Nucleus accumbens (tissue), 56 donors: ENCODE data around the gene TRIM15.
A peak's percentile ranks its signal among the peaks of the same experiment; 100 is the strongest.
"Not testable (repeated sequence)": the region's sequence is repeated elsewhere in the genome, so short reads cannot be mapped to it uniquely, and the experiment has no call there.

ENCODE experiments used
- DNase-seq, 56 donors: peaks; one replicate each; lab custom pipeline; 2025; lab: John Stamatoyannopoulos, UW

The TRIM15 gene

GRCh38 chr6:30163090-30163917, at the start of gene TRIM15:
Gene TRIM15 (plus strand): TSS chr6:30163546. CDS start chr6:30163685, 139 bp downstream.
- DNase-seq, result no peak

GRCh38 chr6:30113841-30114240, 49.5 kb upstream of the TRIM15 start:
- no peak for DNase-seq

- DNase-seq, result no peak
Measured at GRCh38 chr6:30116724-30117123, 46.6 kb upstream of the TRIM15 start.

GRCh38 chr6:30118691-30119090, 44.7 kb upstream of the TRIM15 start:
- DNase-seq, result not testable (repeated sequence)

GRCh38 chr6:30121446-30122366, 41.6 kb upstream of the TRIM15 start:
- DNase-seq, result no peak

- DNase-seq, result no peak
Measured at GRCh38 chr6:30122515-30122914, 40.8 kb upstream of the TRIM15 start.

- DNase-seq, result peak in 1 of 56 donors; percentile 23
Measured at GRCh38 chr6:30127238-30128093, 35.9 kb upstream of the TRIM15 start.

GRCh38 chr6:30129265-30130178, 33.8 kb upstream of the TRIM15 start:
- DNase-seq, result no peak

- no peak for DNase-seq
Measured at GRCh38 chr6:30130179-30130679, 33.1 kb upstream of the TRIM15 start.

- DNase-seq, result peak in 42 of 56 donors; percentile 1 to 72 (median 35)
Measured at GRCh38 chr6:30130887-30131862, 32.2 kb upstream of the TRIM15 start.

GRCh38 chr6:30131947-30132497, 31.3 kb upstream of the TRIM15 start:
- no peak for DNase-seq

- DNase-seq, result no peak
Measured at GRCh38 chr6:30135147-30135546, 28.2 kb upstream of the TRIM15 start.

- no peak for DNase-seq
Measured at GRCh38 chr6:30135757-30136156, 27.6 kb upstream of the TRIM15 start, which contains the start of gene TRIM40. Gene TRIM40 (plus strand): TSS chr6:30136140. CDS start chr6:30137037, 897 bp downstream.

- DNase-seq, result no peak
Measured at GRCh38 chr6:30136570-30137286, 26.6 kb upstream of the TRIM15 start.

GRCh38 chr6:30140240-30140639, 23.1 kb upstream of the TRIM15 start:
- DNase-seq, result not testable (repeated sequence)

GRCh38 chr6:30142665-30143064, 20.7 kb upstream of the TRIM15 start:
- no peak for DNase-seq

GRCh38 chr6:30143780-30144179, 19.6 kb upstream of the TRIM15 start:
- DNase-seq, result no peak
